Measurements from ENCODE around the gene WASHC3.

GRCh38 chr12:102106905-102107304 lies 45.1 kb upstream of the WASHC3 start:
- TF ChIP-seq CTCF (IDR thresholded peaks at IDR 0.05) (no peak), POLR2A (IDR thresholded peaks at IDR 0.05) (no peak)
